Endodermal cell (in vitro differentiated cells): Measurements from ENCODE around the gene GNAO1. TPM values are rescaled to one million over a fixed set of nuclear protein-coding genes. Genes with fewer than 3 reads are reported as not detected.

Source experiments
- DNase-seq: peaks from one replicate; pipeline ENCODE4 v3.0.0-alpha.2; 2017
- H3K27ac ChIP-seq: 2 replicates; pipeline ENCODE4 v1.5.1; 2013; ENCODE audit warnings: mild to moderate bottlenecking, low read depth, low read length, moderate library complexity
- H3K27me3 ChIP-seq: 2 replicates; pipeline ENCODE4 v1.6.1; 2013; ENCODE audit warnings: mild to moderate bottlenecking, low read length, moderate library complexity; ENCODE audit not compliant: insufficient read depth, control insufficient read depth, poor library complexity, severe bottlenecking
- H3K36me3 ChIP-seq: 2 replicates; pipeline ENCODE4 v1.7.0; 2013; ENCODE audit warnings: mild to moderate bottlenecking, low read length, moderate library complexity; ENCODE audit not compliant: control insufficient read depth, insufficient read depth
- H3K4me1 ChIP-seq: one replicate; pipeline ENCODE4 v1.7.0; 2013; ENCODE audit warnings: low read length; ENCODE audit not compliant: control insufficient read depth, insufficient read depth
- H3K4me3 ChIP-seq: 2 replicates; pipeline ENCODE4 v1.5.1; 2013; ENCODE audit warnings: mild to moderate bottlenecking, low read length, moderate library complexity
- H3K9ac ChIP-seq: 2 replicates; pipeline ENCODE4 v1.6.1; 2013; ENCODE audit warnings: mild to moderate bottlenecking, low read length, moderate library complexity; ENCODE audit not compliant: poor library complexity, severe bottlenecking; ENCODE audit errors: extremely low read depth
- H3K9me3 ChIP-seq: 2 replicates; pipeline ENCODE4 v1.6.1; 2013; ENCODE audit warnings: mild to moderate bottlenecking, low read length, moderate library complexity; ENCODE audit not compliant: control insufficient read depth
- H3K27ac Mint-ChIP-seq: 2 replicates; pipeline ENCODE4 v1.8.0; 2020; ENCODE audit warnings: mixed read lengths
- H3K27me3 Mint-ChIP-seq: 2 replicates; pipeline ENCODE4 v1.8.0; 2021; ENCODE audit warnings: mild to moderate bottlenecking, mixed read lengths; ENCODE audit not compliant: insufficient read depth
- H3K36me3 Mint-ChIP-seq: 2 replicates; pipeline ENCODE4 v1.8.0; 2020; ENCODE audit warnings: low read depth, mixed read lengths
- H3K4me1 Mint-ChIP-seq: 2 replicates; pipeline ENCODE4 v1.8.0; 2020; ENCODE audit warnings: mixed read lengths
- H3K4me3 Mint-ChIP-seq: 2 replicates; pipeline ENCODE4 v1.8.0; 2020; ENCODE audit warnings: mild to moderate bottlenecking, moderate library complexity, mixed read lengths
- H3K9me3 Mint-ChIP-seq: 2 replicates; pipeline ENCODE4 v1.8.0; 2020; ENCODE audit warnings: mild to moderate bottlenecking, mixed read lengths
- WGBS, 2 experiments: methylation state at CpG; one replicate each; pipeline versions ENCODE4 v1.1.5 to v1.1.7; 2013; ENCODE audit warnings: missing lambda C conversion rate in 2 of 2, mixed read lengths in 1 of 2; ENCODE audit not compliant: insufficient coverage in 1 of 2, insufficient read length in 1 of 2; 5-methylcytosine and 5-hydroxymethylcytosine counted together
- total RNA-seq, 2 donors: library from RNA; stranded (reverse); fragmentation: NEBNext Ultra II Directional in 1 of 2; extraction: Animal tissue kit (Norgen Biotek cat#: 25700) in 1 of 2; gene quantifications; 2 replicates in 1 of 2; 3 replicates in 1 of 2; pipeline ENCODE4 v1.2.1, GENCODE V29; 2021
- TF ChIP-seq, protein P1 (sequence below): fragments of 200-600 bp; sonication (generic); conservative IDR thresholded peaks from 2 replicates; pipeline ENCODE4 v1.5.0; 2021; ENCODE audit warnings: antibody characterized with exemption, mild to moderate bottlenecking

The GNAO1 gene
- total RNA-seq, 2 donors from 2014 or later: 2.7 to 7.1 TPM

DNA sequence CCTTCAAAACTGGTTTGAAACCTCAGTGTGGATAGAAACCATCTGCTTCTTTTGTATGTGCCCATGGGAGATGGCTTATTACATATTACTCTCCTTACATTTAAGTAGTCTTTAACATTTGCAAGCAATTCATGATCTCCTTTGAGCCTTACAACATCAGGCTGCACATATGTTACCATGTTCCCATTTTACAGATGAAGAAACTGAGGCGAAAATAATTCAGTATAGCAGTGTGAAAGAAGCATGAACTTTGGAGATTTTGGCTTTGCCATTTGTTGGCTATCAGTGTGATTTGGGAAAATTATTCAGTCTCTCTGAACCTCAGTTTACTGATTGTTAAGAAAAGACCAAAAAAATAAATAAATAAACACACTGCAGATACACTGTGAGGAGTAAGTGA is 15.7 kb downstream of the GNAO1 start:
- Mint-ChIP-seq H3K4me3 (no peak overlapping the region), H3K27ac (no peak overlapping the region), H3K9me3 (no peaks in the 10 kb centered on the region), H3K36me3 (no peaks in the 10 kb centered on the region), H3K27me3 (no peaks in the 10 kb centered on the region), H3K4me1 (peaks cover 4% of the 10 kb centered on the region)
- H3K27ac ChIP-seq: no peak overlapping the region
- no peaks in the 10 kb centered on the region for H3K4me1 ChIP-seq
- 93 to 100% methylated on average over 1 of the region's 1 CpG for WGBS, 2 experiments
- no peak overlapping the region for H3K9ac ChIP-seq
- TF ChIP-seq, protein P1, sequence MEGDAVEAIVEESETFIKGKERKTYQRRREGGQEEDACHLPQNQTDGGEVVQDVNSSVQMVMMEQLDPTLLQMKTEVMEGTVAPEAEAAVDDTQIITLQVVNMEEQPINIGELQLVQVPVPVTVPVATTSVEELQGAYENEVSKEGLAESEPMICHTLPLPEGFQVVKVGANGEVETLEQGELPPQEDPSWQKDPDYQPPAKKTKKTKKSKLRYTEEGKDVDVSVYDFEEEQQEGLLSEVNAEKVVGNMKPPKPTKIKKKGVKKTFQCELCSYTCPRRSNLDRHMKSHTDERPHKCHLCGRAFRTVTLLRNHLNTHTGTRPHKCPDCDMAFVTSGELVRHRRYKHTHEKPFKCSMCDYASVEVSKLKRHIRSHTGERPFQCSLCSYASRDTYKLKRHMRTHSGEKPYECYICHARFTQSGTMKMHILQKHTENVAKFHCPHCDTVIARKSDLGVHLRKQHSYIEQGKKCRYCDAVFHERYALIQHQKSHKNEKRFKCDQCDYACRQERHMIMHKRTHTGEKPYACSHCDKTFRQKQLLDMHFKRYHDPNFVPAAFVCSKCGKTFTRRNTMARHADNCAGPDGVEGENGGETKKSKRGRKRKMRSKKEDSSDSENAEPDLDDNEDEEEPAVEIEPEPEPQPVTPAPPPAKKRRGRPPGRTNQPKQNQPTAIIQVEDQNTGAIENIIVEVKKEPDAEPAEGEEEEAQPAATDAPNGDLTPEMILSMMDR: no peak
- no peak overlapping the region for H3K4me3 ChIP-seq
- no peak for DNase-seq
- no peaks in the 10 kb centered on the region for H3K36me3 ChIP-seq
- no peaks in the 10 kb centered on the region for H3K9me3 ChIP-seq
- no peaks in the 10 kb centered on the region for H3K27me3 ChIP-seq

DNA sequence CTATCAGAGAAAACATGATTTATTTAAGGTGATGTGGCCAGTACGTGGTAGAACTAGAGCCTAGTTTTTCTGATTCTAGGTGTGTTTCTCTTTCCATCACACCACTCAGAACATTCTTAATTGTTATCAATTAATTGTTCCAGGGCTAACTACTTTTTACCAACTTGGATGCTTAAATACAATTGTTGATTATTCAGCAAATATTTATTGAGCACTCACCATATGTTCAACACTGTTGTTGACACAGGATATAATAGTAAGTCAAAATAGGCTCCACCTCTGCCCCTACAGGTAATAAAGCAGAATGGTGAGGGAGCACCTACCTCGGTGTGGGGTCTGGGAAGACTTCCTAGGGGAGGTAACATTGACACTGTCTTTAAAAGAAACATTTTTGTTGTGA is 16.1 kb downstream of the GNAO1 start:
- WGBS, 2 experiments: 100% methylated on average over 1 of the region's 2 CpGs; no CpG with 5 or more reads in 1 of the 2 experiments
- no peaks in the 10 kb centered on the region for H3K36me3 Mint-ChIP-seq
- no peak overlapping the region for H3K4me3 ChIP-seq
- H3K9ac ChIP-seq: no peak overlapping the region
- H3K27me3 ChIP-seq: no peaks in the 10 kb centered on the region
- no peaks in the 10 kb centered on the region for H3K36me3 ChIP-seq
- H3K27me3 Mint-ChIP-seq: no peaks in the 10 kb centered on the region
- no peaks in the 10 kb centered on the region for H3K9me3 Mint-ChIP-seq
- H3K27ac Mint-ChIP-seq: no peak overlapping the region
- H3K27ac ChIP-seq: no peak overlapping the region
- H3K4me3 Mint-ChIP-seq: no peak overlapping the region
- TF ChIP-seq, protein P1: peak; percentile 25
- peaks cover 4% of the 10 kb centered on the region for H3K4me1 Mint-ChIP-seq
- DNase-seq: no peak
- H3K4me1 ChIP-seq: no peaks in the 10 kb centered on the region
- H3K9me3 ChIP-seq: no peaks in the 10 kb centered on the region

DNA sequence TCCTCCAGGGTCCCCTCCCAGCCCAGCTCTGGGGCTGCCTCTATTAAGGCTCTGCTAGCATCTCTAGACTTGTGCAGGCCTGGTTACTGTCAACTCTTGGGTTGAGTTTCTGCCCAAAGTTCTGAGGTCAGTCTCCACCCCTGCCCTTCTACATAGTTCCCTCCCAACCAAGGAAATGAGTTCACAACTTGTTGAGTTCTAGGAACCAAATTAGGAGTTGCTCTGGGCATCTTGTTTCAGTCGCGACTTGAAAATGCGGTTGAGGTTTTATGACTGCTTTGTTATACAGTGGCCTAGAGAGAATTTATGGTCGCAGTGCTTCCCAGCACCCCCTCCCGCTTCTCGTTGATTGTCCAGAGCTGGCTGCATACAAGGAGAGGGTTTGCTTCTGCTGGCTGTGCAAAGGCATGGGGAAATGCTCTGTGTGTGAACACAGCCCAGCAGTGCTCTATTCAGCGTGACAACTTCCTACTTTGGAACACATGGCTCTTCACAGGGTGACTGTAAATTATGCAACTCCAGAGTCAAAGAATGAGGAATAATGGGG is 20.2 kb downstream of the GNAO1 start:
- H3K9me3 ChIP-seq: no peaks in the 10 kb centered on the region
- no peak overlapping the region for H3K4me3 Mint-ChIP-seq
- no peaks in the 10 kb centered on the region for H3K27me3 ChIP-seq
- no peak overlapping the region for H3K4me3 ChIP-seq
- WGBS, 2 experiments: 86 to 100% methylated on average over 2 to 7 of the region's 7 CpGs
- no peaks in the 10 kb centered on the region for H3K9me3 Mint-ChIP-seq
- H3K36me3 ChIP-seq: no peaks in the 10 kb centered on the region
- no peaks in the 10 kb centered on the region for H3K36me3 Mint-ChIP-seq
- H3K27ac ChIP-seq: peak overlapping the region; percentile 38
- no peak for DNase-seq
- no peaks in the 10 kb centered on the region for H3K27me3 Mint-ChIP-seq
- no peak overlapping the region for H3K9ac ChIP-seq
- TF ChIP-seq, protein P1: no peak
- H3K4me1 Mint-ChIP-seq: peaks cover 4% of the 10 kb centered on the region
- no peak overlapping the region for H3K27ac Mint-ChIP-seq
- H3K4me1 ChIP-seq: no peaks in the 10 kb centered on the region
